Measurements from ENCODE around the gene CAND2.

GRCh38 chr3:12871404-12871983 lies 75.0 kb downstream of the CAND2 start:
- TF ChIP-seq CTCF (conservative IDR thresholded peaks at IDR 0.05), result no peak
- TF ChIP-seq ZFX (IDR thresholded peaks at IDR 0.05), result no peak

All from C4-2B (cell line).